ENCODE measurements around the gene MLST8.

GRCh38 chr16:2184962-2185361 is 20.3 kb upstream of the MLST8 start:
- TF ChIP-seq CTCF (IDR thresholded peaks at IDR 0.05; ENCODE audit: low read length) (no peak), EZH2 (optimal IDR thresholded peaks at IDR 0.05; ENCODE audit: low read depth, low read length) (no peak)
